Neuronal stem cell (in vitro differentiated cells): ENCODE data around the gene RSU1.

Experiments
- DNase-seq: peaks from one replicate; pipeline ENCODE4 v3.0.0-alpha.2; 2013; ENCODE audit warnings: low spot score
- H2AFZ ChIP-seq: one replicate; pipeline ENCODE4 v1.6.1; 2013; ENCODE audit warnings: mild to moderate bottlenecking, low read length, inconsistent platforms
- H2AK5ac ChIP-seq: 2 replicates; pipeline ENCODE4 v1.6.1; 2013; ENCODE audit warnings: low read depth, mild to moderate bottlenecking, inconsistent platforms, low read length, moderate library complexity, mixed read lengths
- H2BK120ac ChIP-seq: 2 replicates; pipeline ENCODE4 v1.6.1; 2013; ENCODE audit warnings: low read depth, mild to moderate bottlenecking, inconsistent platforms, low read length, moderate library complexity, mixed read lengths
- H2BK12ac ChIP-seq: one replicate; pipeline ENCODE4 v1.6.1; 2013; ENCODE audit warnings: low read length, inconsistent platforms
- H2BK15ac ChIP-seq: 2 replicates; pipeline ENCODE4 v1.6.1; 2013; ENCODE audit warnings: mild to moderate bottlenecking, low read length, inconsistent platforms, mixed read lengths
- H2BK5ac ChIP-seq: one replicate; pipeline ENCODE4 v1.6.1; 2013; ENCODE audit warnings: inconsistent platforms, mild to moderate bottlenecking, low read length, moderate library complexity
- H3K14ac ChIP-seq: one replicate; pipeline ENCODE4 v1.6.1; 2013; ENCODE audit warnings: low read length, inconsistent platforms
- H3K18ac ChIP-seq: 2 replicates; pipeline ENCODE4 v1.6.1; 2013; ENCODE audit warnings: low read length, inconsistent platforms
- H3K23ac ChIP-seq: 2 replicates; pipeline ENCODE4 v1.6.1; 2013; ENCODE audit warnings: low read depth, mild to moderate bottlenecking, mixed read lengths, low read length, inconsistent platforms; ENCODE audit not compliant: poor library complexity
- H3K27ac ChIP-seq: replicated peaks from 3 replicates; pipeline ENCODE4 v1.5.1; 2013; ENCODE audit warnings: low read length, inconsistent platforms
- H3K27me3 ChIP-seq, 3 experiments: 2 replicates each; pipeline ENCODE4 v1.6.1; 2013; ENCODE audit warnings: low read length in 3 of 3, mild to moderate bottlenecking in 2 of 3, inconsistent platforms in 1 of 3, low read depth in 1 of 3, mixed read lengths in 1 of 3, moderate library complexity in 1 of 3; ENCODE audit not compliant: control insufficient read depth in 3 of 3, insufficient read depth in 3 of 3
- H3K36me3 ChIP-seq, 2 donors: replicated peaks in 1 of 2; 2 replicates each; pipeline ENCODE4 v1.6.1; 2013; ENCODE audit warnings: low read length in 2 of 2; ENCODE audit not compliant: control insufficient read depth in 2 of 2, insufficient read depth in 2 of 2
- H3K4ac ChIP-seq: 2 replicates; pipeline ENCODE4 v1.6.1; 2013; ENCODE audit warnings: inconsistent platforms, mild to moderate bottlenecking, low read length, moderate library complexity
- H3K4me1 ChIP-seq, 2 donors: 1 replicate in 1 of 2; 2 replicates in 1 of 2; pipeline ENCODE4 v1.6.1; 2013; ENCODE audit warnings: low read length in 2 of 2, low read depth in 1 of 2; ENCODE audit not compliant: control insufficient read depth in 2 of 2, insufficient read depth in 1 of 2
- H3K4me2 ChIP-seq: one replicate; pipeline ENCODE4 v1.6.1; 2013; ENCODE audit warnings: mild to moderate bottlenecking, low read length, inconsistent platforms; ENCODE audit not compliant: insufficient read depth, poor library complexity, severe bottlenecking
- H3K4me3 ChIP-seq, 2 donors: 2 replicates each; pipeline ENCODE4 v1.5.1; 2013; ENCODE audit warnings: low read length in 2 of 2, mild to moderate bottlenecking in 2 of 2, inconsistent platforms in 1 of 2, moderate library complexity in 1 of 2
- H3K79me1 ChIP-seq: one replicate; pipeline ENCODE4 v1.6.1; 2013; ENCODE audit warnings: low read depth, mild to moderate bottlenecking, inconsistent platforms, low read length, moderate library complexity
- H3K9ac ChIP-seq: one replicate; pipeline ENCODE4 v1.6.1; 2013; ENCODE audit warnings: mild to moderate bottlenecking, low read depth, low read length, inconsistent platforms; ENCODE audit not compliant: poor library complexity
- H3K9me3 ChIP-seq, 2 donors: replicated peaks in 1 of 2; 2 replicates each; pipeline versions ENCODE3 to v1.6.1; 2013; ENCODE audit warnings: low read length in 2 of 2, mild to moderate bottlenecking in 2 of 2, inconsistent platforms in 1 of 2, low read depth in 1 of 2, mixed read lengths in 1 of 2, moderate library complexity in 1 of 2; ENCODE audit not compliant: control insufficient read depth in 2 of 2, insufficient read depth in 1 of 2
- H4K8ac ChIP-seq: one replicate; pipeline ENCODE4 v1.6.1; 2013; ENCODE audit warnings: low read depth, mild to moderate bottlenecking, inconsistent platforms, low read length, moderate library complexity
- H4K91ac ChIP-seq: one replicate; pipeline ENCODE4 v1.6.1; 2013; ENCODE audit warnings: low read length, low read depth, mild to moderate bottlenecking, inconsistent platforms; ENCODE audit not compliant: poor library complexity
- WGBS, 2 donors: extraction: QIAGEN DNeasy Blood & Tissue Kit; methylation state at CpG; one replicate each; pipeline ENCODE4 v1.1.7; 2013; ENCODE audit warnings: missing lambda C conversion rate in 2 of 2, mixed read lengths in 1 of 2; ENCODE audit not compliant: insufficient read length in 2 of 2, insufficient replicate concordance in 1 of 2; ENCODE audit errors: extremely low coverage in 2 of 2; 5-methylcytosine and 5-hydroxymethylcytosine counted together

RSU1 gene

DNA sequence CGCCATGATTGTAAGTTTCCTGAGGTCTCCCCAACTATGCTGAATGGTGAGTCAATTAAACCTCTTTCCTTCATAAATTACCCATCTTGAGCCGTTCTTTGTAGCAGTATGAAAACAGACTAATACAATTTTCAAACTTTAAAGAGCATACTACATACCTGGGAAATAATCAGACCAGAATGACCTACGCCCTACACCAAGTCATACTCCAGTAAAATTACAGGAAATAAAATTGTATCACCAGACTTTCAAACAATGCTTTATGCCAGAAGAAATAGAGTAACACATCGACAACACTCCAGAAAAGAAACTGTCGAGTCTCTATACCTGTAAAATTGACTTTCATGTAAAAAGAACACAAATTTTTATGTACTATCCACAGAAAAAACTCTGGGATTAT, 18.7 kb downstream of the RSU1 start:
- Histone ChIP-seq H3K27ac (no peak overlapping the region), H2BK15ac (no peak overlapping the region), H2BK12ac (no peak overlapping the region), H3K4me1 (no peaks in the 10 kb centered on the region), H3K79me1 (no peaks in the 10 kb centered on the region), H2BK120ac (no peak overlapping the region), H3K4ac (no peak overlapping the region), H4K91ac (no peak overlapping the region), H2AK5ac (no peak overlapping the region), H3K23ac (no peak overlapping the region), H3K9me3 (peaks cover 0 to 7% of the 10 kb centered on the region in 2 donors), H2BK5ac (no peak overlapping the region), H3K18ac (no peak overlapping the region), H3K36me3 (no peaks in the 10 kb centered on the region), H3K4me3 (no peak overlapping the region), H4K8ac (no peak overlapping the region), H2AFZ (no peak overlapping the region), H3K4me2 (no peak overlapping the region), H3K9ac (no peak overlapping the region), H3K14ac (no peak overlapping the region), H3K27me3 (no peaks in the 10 kb centered on the region)
- WGBS, 2 donors = no CpG with 5 or more reads among the region's 5 CpGs
- DNase-seq = no peak

DNA sequence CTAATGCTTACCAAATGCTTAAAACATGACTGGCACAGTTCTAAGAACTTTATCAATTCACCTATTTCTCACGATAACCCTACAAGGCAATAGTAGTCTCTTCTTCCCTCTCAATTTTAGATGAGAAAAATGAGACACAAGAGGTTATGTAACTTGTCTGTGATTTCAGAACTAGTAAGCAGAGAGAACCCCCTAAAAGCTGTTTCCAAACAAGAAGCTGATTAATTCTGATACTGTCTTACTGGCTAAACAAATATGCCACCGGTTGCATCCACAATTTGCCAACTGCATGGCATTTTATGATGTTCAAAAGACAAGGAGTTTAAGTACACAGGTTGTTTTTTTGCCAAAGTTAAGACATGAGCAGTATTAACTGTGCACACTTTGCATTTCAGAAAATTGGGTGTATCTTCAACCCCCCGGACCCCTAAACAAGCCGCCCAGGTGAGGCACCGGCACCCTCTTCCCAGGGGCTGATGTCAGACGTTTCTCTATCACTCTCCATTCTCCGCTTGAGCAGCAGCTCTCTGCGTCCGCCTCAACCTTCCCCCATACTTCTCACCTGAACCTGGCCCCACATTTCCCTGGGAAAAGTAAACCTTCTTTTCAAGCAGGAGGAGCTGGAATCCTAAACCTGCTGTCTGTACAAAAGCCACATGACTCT, 21.7 kb downstream of the RSU1 start:
- H2BK15ac ChIP-seq = no peak overlapping the region
- no peak overlapping the region for H3K9ac ChIP-seq
- H2BK120ac ChIP-seq = no peak overlapping the region
- no peak overlapping the region for H2AK5ac ChIP-seq
- H2BK12ac ChIP-seq = no peak overlapping the region
- no peak overlapping the region for H4K8ac ChIP-seq
- H3K36me3 ChIP-seq = no peaks in the 10 kb centered on the region
- no peak overlapping the region for H2BK5ac ChIP-seq
- H3K4me1 ChIP-seq = no peaks in the 10 kb centered on the region
- no peak for DNase-seq
- H2AFZ ChIP-seq = no peak overlapping the region
- no peak overlapping the region for H3K14ac ChIP-seq
- no peaks in the 10 kb centered on the region for H3K79me1 ChIP-seq
- WGBS, 2 donors = no CpG with 5 or more reads among the region's 9 CpGs
- no peak overlapping the region for H3K18ac ChIP-seq
- H3K4me3 ChIP-seq = no peak overlapping the region
- peaks cover 0 to 7% of the 10 kb centered on the region in 2 donors for H3K9me3 ChIP-seq
- no peak overlapping the region for H3K4ac ChIP-seq
- no peak overlapping the region for H4K91ac ChIP-seq
- H3K27me3 ChIP-seq = no peaks in the 10 kb centered on the region
- no peak overlapping the region for H3K27ac ChIP-seq
- H3K4me2 ChIP-seq = no peak overlapping the region
- no peak overlapping the region for H3K23ac ChIP-seq

DNA sequence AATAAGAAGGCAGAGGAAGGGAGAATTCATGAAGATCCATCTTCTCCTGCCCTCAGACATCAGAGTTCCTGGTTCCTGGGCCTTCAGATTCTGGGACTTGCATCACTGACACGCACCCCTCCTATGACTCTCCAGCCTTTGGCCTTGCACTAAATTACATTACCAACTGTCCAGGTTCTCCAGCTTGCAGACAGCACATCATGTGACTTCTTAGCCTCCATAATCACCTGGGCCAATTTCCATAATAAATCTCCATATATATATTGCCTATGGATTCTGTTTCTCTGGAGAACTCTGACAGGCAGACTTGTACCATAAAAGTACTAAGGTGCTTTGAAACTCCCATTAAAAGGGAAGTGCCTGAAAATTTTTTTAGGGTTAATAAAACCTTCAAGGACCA, 23.2 kb downstream of the RSU1 start:
- no peak for DNase-seq
- Histone ChIP-seq H2BK15ac (no peak overlapping the region), H3K4me1 (peaks cover 4 to 9% of the 10 kb centered on the region in 2 donors), H3K79me1 (no peaks in the 10 kb centered on the region), H3K23ac (no peak overlapping the region), H4K8ac (no peak overlapping the region), H2BK120ac (no peak overlapping the region), H3K27me3 (no peaks in the 10 kb centered on the region), H2BK5ac (no peak overlapping the region), H3K4ac (no peak overlapping the region), H2BK12ac (no peak overlapping the region), H3K9me3 (peaks cover 0 to 3% of the 10 kb centered on the region in 2 donors), H2AFZ (no peak overlapping the region), H3K9ac (no peak overlapping the region), H3K4me2 (no peak overlapping the region), H2AK5ac (no peak overlapping the region), H3K27ac (no peak overlapping the region), H3K18ac (no peak overlapping the region), H3K4me3 (no peak overlapping the region), H3K36me3 (no peaks in the 10 kb centered on the region), H4K91ac (no peak overlapping the region), H3K14ac (no peak overlapping the region)
- no CpG with 5 or more reads among the region's 1 CpG for WGBS, 2 donors

DNA sequence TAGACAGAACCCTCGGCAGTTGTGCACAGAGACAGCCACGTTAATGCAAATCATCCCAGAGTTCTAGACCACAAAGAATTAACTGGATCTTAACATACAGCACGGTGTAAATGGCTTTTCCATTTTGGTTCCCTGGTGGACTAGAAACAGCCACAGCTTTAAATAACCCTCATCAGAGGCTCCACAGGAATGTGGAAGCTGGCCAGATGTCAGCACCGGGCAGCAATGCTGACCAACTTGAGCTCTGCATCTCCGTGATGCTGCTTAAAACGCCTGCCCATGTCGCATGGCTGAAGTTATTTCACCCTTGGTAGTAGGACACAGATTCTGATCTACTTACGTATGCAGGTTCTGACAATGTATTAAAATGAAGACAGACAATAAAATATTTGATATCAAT, 24.5 kb downstream of the RSU1 start:
- WGBS, 2 donors = no CpG with 5 or more reads among the region's 8 CpGs
- H3K27me3 ChIP-seq = no peaks in the 10 kb centered on the region

More for the DNA sequence above, 24.5 kb downstream of the RSU1 start:
- Histone ChIP-seq H3K14ac (no peak overlapping the region), H2AFZ (no peak overlapping the region), H2BK15ac (no peak overlapping the region), H3K36me3 (no peaks in the 10 kb centered on the region), H3K9me3 (peaks cover 0 to 3% of the 10 kb centered on the region in 2 donors), H2BK120ac (no peak overlapping the region), H3K79me1 (no peaks in the 10 kb centered on the region), H3K4me1 (peaks cover 8 to 9% of the 10 kb centered on the region in 2 donors), H2BK12ac (no peak overlapping the region), H4K8ac (no peak overlapping the region), H3K4ac (no peak overlapping the region), H4K91ac (no peak overlapping the region), H2BK5ac (no peak overlapping the region), H3K9ac (no peak overlapping the region), H3K23ac (no peak overlapping the region), H3K4me3 (no peak overlapping the region), H2AK5ac (no peak overlapping the region), H3K18ac (no peak overlapping the region), H3K27ac (no peak overlapping the region), H3K4me2 (no peak overlapping the region)
- DNase-seq = no peak
